Astrocyte (in vitro differentiated cells and primary cell): Measurements from ENCODE around the gene STIM1. TPM values are rescaled to one million over a fixed set of nuclear protein-coding genes. Genes with fewer than 3 reads are reported as not detected.
"Not testable (repeated sequence)": the region's sequence is repeated elsewhere in the genome, so short reads cannot be mapped to it uniquely, and the experiment has no call there.

Experiments used
- DNase-seq: peaks from one replicate; pipeline ENCODE4 v3.0.0-alpha.2; 2010; ENCODE audit warnings: low read depth
- FAIRE-seq: peaks from 2 replicates; lab custom pipeline; 2011; peaks lifted over from hg19 to GRCh38; lab: Jason Lieb, UNC
- H2AFZ ChIP-seq: 2 replicates; pipeline ENCODE4 v1.6.0; 2012; ENCODE audit warnings: low read depth, low read length, inconsistent platforms
- H3K27ac ChIP-seq: 2 replicates; pipeline ENCODE4 v1.5.1; 2011; ENCODE audit warnings: low read depth, low read length, inconsistent platforms
- H3K27me3 ChIP-seq: 2 replicates; pipeline ENCODE4 v1.6.0; 2011; ENCODE audit warnings: low read length, inconsistent platforms; ENCODE audit not compliant: insufficient read depth
- H3K36me3 ChIP-seq: 2 replicates; pipeline ENCODE4 v1.5.1; 2011; ENCODE audit warnings: low read length, inconsistent platforms; ENCODE audit not compliant: insufficient read depth
- H3K4me1 ChIP-seq: 2 replicates; pipeline ENCODE4 v1.5.1; 2011; ENCODE audit warnings: low read length, inconsistent platforms; ENCODE audit not compliant: insufficient read depth
- H3K4me2 ChIP-seq: 2 replicates; pipeline ENCODE4 v1.6.0; 2012; ENCODE audit warnings: low read length, inconsistent platforms
- H3K4me3 ChIP-seq: 2 replicates; pipeline ENCODE4 v1.5.1; 2011; ENCODE audit warnings: low read depth, mild to moderate bottlenecking, low read length, inconsistent platforms; ENCODE audit not compliant: insufficient read depth
- H3K79me2 ChIP-seq: 2 replicates; pipeline ENCODE4 v1.6.0; 2012; ENCODE audit warnings: mild to moderate bottlenecking, low read length, inconsistent platforms; ENCODE audit not compliant: insufficient read depth
- H3K9ac ChIP-seq: 2 replicates; pipeline ENCODE4 v1.6.0; 2012; ENCODE audit warnings: mild to moderate bottlenecking, low read length, inconsistent platforms
- H3K9me3 ChIP-seq: 2 replicates; pipeline ENCODE4 v1.5.1; 2012; ENCODE audit warnings: low read depth, mild to moderate bottlenecking, low read length, inconsistent platforms; ENCODE audit not compliant: insufficient read depth
- H4K20me1 ChIP-seq: 2 replicates; pipeline ENCODE4 v1.6.0; 2012; ENCODE audit warnings: low read length, inconsistent platforms; ENCODE audit not compliant: insufficient read depth
- H3K27ac Mint-ChIP-seq: one replicate; pipeline ENCODE4 v1.8.0; 2021; ENCODE audit warnings: mild to moderate bottlenecking, mixed read lengths; ENCODE audit not compliant: unreplicated experiment
- H3K27me3 Mint-ChIP-seq: one replicate; pipeline ENCODE4 v1.8.0; 2021; ENCODE audit warnings: low read depth, mixed read lengths; ENCODE audit not compliant: unreplicated experiment
- H3K36me3 Mint-ChIP-seq: one replicate; pipeline ENCODE4 v1.8.0; 2021; ENCODE audit warnings: low read depth, mixed read lengths; ENCODE audit not compliant: unreplicated experiment
- H3K4me1 Mint-ChIP-seq: one replicate; pipeline ENCODE4 v1.8.0; 2021; ENCODE audit warnings: low read depth, mixed read lengths; ENCODE audit not compliant: unreplicated experiment
- H3K4me3 Mint-ChIP-seq: one replicate; pipeline ENCODE4 v1.8.0; 2021; ENCODE audit warnings: mild to moderate bottlenecking, moderate library complexity, mixed read lengths; ENCODE audit not compliant: unreplicated experiment
- H3K9me3 Mint-ChIP-seq: one replicate; pipeline ENCODE4 v1.8.0; 2021; ENCODE audit warnings: mild to moderate bottlenecking, mixed read lengths; ENCODE audit not compliant: unreplicated experiment
- EZH2 ChIP-seq: IDR thresholded peaks from 2 replicates; pipeline ENCODE4 v1.6.1; 2012; ENCODE audit warnings: mild to moderate bottlenecking, low read length, inconsistent platforms; ENCODE audit not compliant: insufficient read depth
- total RNA-seq: library from RNA; stranded (reverse); gene quantifications from 2 replicates; pipeline ENCODE4 v1.2.1, GENCODE V29; 2021
- TF ChIP-seq, protein P1 (sequence below): IDR thresholded peaks from 2 replicates; pipeline ENCODE4 v1.5.1; 2011; ENCODE audit warnings: low read depth, mild to moderate bottlenecking, inconsistent platforms, low read length, moderate library complexity; ENCODE audit not compliant: insufficient read depth

Gene STIM1
- total RNA-seq, 1 donor from 2014 or later = 42.9 TPM

DNA sequence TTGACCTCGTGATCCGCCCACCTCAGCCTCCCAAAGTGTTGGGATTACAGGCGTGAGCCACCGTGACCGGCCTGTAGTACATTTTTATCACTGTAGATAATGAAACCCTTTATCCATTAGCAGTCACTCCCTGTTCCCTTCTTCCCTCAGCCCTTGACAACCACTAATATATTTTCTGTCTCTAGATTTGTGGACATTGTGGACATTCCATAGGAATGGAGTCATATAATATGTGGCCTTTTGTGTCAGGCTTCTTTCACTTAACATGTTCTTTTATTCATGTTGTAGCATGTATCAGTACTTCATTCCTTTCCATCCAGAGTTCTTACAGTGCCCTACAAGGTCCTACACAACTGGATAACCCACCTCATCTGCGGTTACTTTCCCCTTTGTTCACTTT lies 269.7 kb downstream of the STIM1 start:
- no peak overlapping the region for H3K4me2 ChIP-seq
- H4K20me1 ChIP-seq = no peaks in the 10 kb centered on the region
- H3K4me1 ChIP-seq = no peaks in the 10 kb centered on the region
- H3K27ac Mint-ChIP-seq = peak overlapping the region; percentile 78
- H3K36me3 Mint-ChIP-seq = no peaks in the 10 kb centered on the region
- FAIRE-seq = no peak
- peaks cover 50% of the 10 kb centered on the region for H3K36me3 ChIP-seq
- no peak overlapping the region for H3K27ac ChIP-seq
- no peak overlapping the region for H3K9ac ChIP-seq
- no peak overlapping the region for H3K4me3 ChIP-seq
- no peak overlapping the region for H3K4me3 Mint-ChIP-seq
- H3K9me3 ChIP-seq = no peaks in the 10 kb centered on the region
- no peak for TF ChIP-seq EZH2
- TF ChIP-seq, protein P1, sequence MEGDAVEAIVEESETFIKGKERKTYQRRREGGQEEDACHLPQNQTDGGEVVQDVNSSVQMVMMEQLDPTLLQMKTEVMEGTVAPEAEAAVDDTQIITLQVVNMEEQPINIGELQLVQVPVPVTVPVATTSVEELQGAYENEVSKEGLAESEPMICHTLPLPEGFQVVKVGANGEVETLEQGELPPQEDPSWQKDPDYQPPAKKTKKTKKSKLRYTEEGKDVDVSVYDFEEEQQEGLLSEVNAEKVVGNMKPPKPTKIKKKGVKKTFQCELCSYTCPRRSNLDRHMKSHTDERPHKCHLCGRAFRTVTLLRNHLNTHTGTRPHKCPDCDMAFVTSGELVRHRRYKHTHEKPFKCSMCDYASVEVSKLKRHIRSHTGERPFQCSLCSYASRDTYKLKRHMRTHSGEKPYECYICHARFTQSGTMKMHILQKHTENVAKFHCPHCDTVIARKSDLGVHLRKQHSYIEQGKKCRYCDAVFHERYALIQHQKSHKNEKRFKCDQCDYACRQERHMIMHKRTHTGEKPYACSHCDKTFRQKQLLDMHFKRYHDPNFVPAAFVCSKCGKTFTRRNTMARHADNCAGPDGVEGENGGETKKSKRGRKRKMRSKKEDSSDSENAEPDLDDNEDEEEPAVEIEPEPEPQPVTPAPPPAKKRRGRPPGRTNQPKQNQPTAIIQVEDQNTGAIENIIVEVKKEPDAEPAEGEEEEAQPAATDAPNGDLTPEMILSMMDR = no peak
- no peaks in the 10 kb centered on the region for H3K27me3 Mint-ChIP-seq
- H3K27me3 ChIP-seq = no peaks in the 10 kb centered on the region
- H3K4me1 Mint-ChIP-seq = peaks cover 6% of the 10 kb centered on the region
- no peaks in the 10 kb centered on the region for H3K79me2 ChIP-seq
- DNase-seq = no peak
- H2AFZ ChIP-seq = no peak overlapping the region
- H3K9me3 Mint-ChIP-seq = peaks cover 2% of the 10 kb centered on the region

GRCh38 chr11:4127357-4127756 lies 271.9 kb downstream of the STIM1 start:
- Mint-ChIP-seq H3K4me1 (peaks cover 6% of the 10 kb centered on the region), H3K4me3 (no peak overlapping the region), H3K36me3 (no peaks in the 10 kb centered on the region), H3K27ac (no peak overlapping the region), H3K27me3 (no peaks in the 10 kb centered on the region), H3K9me3 (peaks cover 2% of the 10 kb centered on the region)
- no peaks in the 10 kb centered on the region for H3K79me2 ChIP-seq
- H3K4me1 ChIP-seq = no peaks in the 10 kb centered on the region
- H3K9me3 ChIP-seq = no peaks in the 10 kb centered on the region
- H3K27ac ChIP-seq = no peak overlapping the region
- no peaks in the 10 kb centered on the region for H3K27me3 ChIP-seq
- no peak for TF ChIP-seq EZH2
- TF ChIP-seq, protein P1 = no peak
- FAIRE-seq (no peak), DNase-seq (no peak)
- no peak overlapping the region for H2AFZ ChIP-seq
- H3K4me2 ChIP-seq = no peak overlapping the region
- no peak overlapping the region for H3K4me3 ChIP-seq
- H3K9ac ChIP-seq = no peak overlapping the region
- peaks cover 43% of the 10 kb centered on the region for H3K36me3 ChIP-seq
- no peaks in the 10 kb centered on the region for H4K20me1 ChIP-seq

GRCh38 chr11:4130219-4130618 lies 274.8 kb downstream of the STIM1 start:
- peaks cover 10% of the 10 kb centered on the region for H3K4me1 ChIP-seq
- H3K27me3 ChIP-seq, H3K27me3 Mint-ChIP-seq, H3K27ac Mint-ChIP-seq, H3K9me3 ChIP-seq, H3K9ac ChIP-seq, H3K36me3 Mint-ChIP-seq, H3K79me2 ChIP-seq, H3K4me3 ChIP-seq, H4K20me1 ChIP-seq, DNase-seq, H3K9me3 Mint-ChIP-seq, H3K27ac ChIP-seq, FAIRE-seq, H3K4me2 ChIP-seq, H2AFZ ChIP-seq, H3K4me3 Mint-ChIP-seq: not testable (repeated sequence)
- peaks cover 31% of the 10 kb centered on the region for H3K36me3 ChIP-seq
- H3K4me1 Mint-ChIP-seq = peaks cover 11% of the 10 kb centered on the region
